Neural cell (in vitro differentiated cells): ENCODE data around the gene EGFL7.

Source experiments
- CTCF ChIP-seq: fragments of 450-650 bp; IDR thresholded peaks from 2 replicates; pipeline ENCODE4 v1.5.1; 2014; ENCODE audit warnings: antibody characterized with exemption, mild to moderate bottlenecking, moderate library complexity; ENCODE audit not compliant: poor library complexity, severe bottlenecking
- EP300 ChIP-seq: fragments of 450-650 bp; conservative IDR thresholded peaks from 2 replicates; pipeline ENCODE4 v1.6.1; 2014; ENCODE audit warnings: antibody characterized with exemption, mild to moderate bottlenecking, moderate library complexity; ENCODE audit not compliant: poor library complexity, severe bottlenecking
- EZH2 ChIP-seq: fragments of 200-600, 300-800 bp; shearing (Covaris generic), sonication (generic); IDR thresholded peaks from 2 replicates; pipeline ENCODE4 v1.6.1; 2014; ENCODE audit warnings: antibody characterized with exemption, low read length, borderline replicate concordance, mild to moderate bottlenecking; ENCODE audit not compliant: insufficient read depth, poor library complexity, severe bottlenecking
- MXI1 ChIP-seq: fragments of 450-650 bp; conservative IDR thresholded peaks from 2 replicates; pipeline ENCODE4 v1.6.1; 2014; ENCODE audit warnings: antibody characterized with exemption, mild to moderate bottlenecking; ENCODE audit not compliant: poor library complexity, severe bottlenecking
- POLR2AphosphoS5 ChIP-seq: IDR thresholded peaks from 2 replicates; pipeline ENCODE4 v1.6.1; 2012
- TAF1 ChIP-seq: IDR thresholded peaks from 2 replicates; pipeline ENCODE4 v1.6.1; 2012; ENCODE audit warnings: low read depth

GRCh38 chr9:136629879-136630661 lies 32.6 kb upstream of the EGFL7 start:
- TF ChIP-seq MXI1 (no peak), EP300 (no peak), CTCF (peak; percentile 68), EZH2 (no peak), TAF1 (no peak), POLR2AphosphoS5 (no peak)
